Measurements from ENCODE around the gene OLFML2A. TPM values are rescaled to one million over a fixed set of nuclear protein-coding genes. Genes with fewer than 3 reads are reported as not detected.
"Not testable (repeated sequence)": the region's sequence is repeated elsewhere in the genome, so short reads cannot be mapped to it uniquely, and the experiment has no call there.

OLFML2A gene
- total RNA-seq, 1 donor from 2014 or later = not detected

- Mint-ChIP-seq H3K27me3 (peaks cover 8% of the 10 kb centered on the region), H3K9me3 (no peaks in the 10 kb centered on the region), H3K27ac (no peak overlapping the region), H3K4me1 (peaks cover 13% of the 10 kb centered on the region), H3K36me3 (ENCODE audit: low read depth) (no peaks in the 10 kb centered on the region), H3K4me3 (no peak overlapping the region)
- intact Hi-C loops (cut with micrococcal nuclease) = no loop called here
- no peak for DNase-seq
Observed at GRCh38 chr9:124820698-124821623, 44.0 kb downstream of the OLFML2A start.

DNA sequence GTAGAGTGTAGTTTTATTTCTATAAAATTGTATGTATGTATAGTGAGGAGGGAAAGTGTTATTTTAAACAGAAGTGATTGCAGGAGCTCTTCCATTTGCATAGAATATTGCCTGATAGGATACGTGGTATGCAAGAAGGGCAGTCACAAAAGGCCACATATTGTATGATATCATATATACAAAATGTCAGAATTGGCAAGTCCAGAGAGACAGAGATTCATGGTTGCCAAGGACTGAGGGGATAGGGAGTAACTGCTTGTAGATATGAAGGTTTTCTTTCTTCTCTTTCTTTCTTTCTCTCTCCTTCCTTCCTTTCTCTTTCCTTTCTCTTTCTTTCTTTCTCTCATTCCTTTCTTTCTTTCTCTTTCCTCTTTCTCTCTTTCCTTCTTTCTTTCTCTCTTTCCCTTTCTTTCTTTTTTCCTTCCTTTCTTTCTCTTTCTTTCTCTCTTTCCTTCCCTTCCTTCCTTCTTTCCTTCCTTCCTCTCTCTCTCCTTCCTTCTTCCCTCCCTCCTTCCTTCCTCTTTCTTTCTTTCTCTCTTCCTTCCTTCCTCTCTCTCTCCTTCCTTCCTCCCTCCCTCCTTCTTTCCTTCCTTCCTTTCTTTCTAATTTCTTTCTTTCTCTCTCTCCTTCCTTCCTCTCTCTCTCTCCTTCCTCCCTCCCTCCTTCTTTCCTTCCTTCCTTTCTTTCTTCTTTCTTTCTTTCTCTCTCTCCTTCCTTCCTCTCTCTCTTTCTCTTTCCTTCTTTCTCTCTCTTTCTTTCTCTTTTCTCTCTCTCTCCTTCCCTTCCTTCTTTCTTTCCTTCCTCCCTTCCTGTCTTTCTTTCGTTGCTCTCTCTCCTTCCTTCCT, 51.8 kb downstream of the OLFML2A start:
- no peak for DNase-seq
- no peaks in the 10 kb centered on the region for H3K4me1 Mint-ChIP-seq
- peaks cover 8% of the 10 kb centered on the region for H3K27me3 Mint-ChIP-seq
- H3K36me3 Mint-ChIP-seq (ENCODE audit: low read depth) = no peaks in the 10 kb centered on the region
- H3K4me3 Mint-ChIP-seq = no peak overlapping the region
- H3K27ac Mint-ChIP-seq = no peak overlapping the region
- intact Hi-C loops (cut with micrococcal nuclease) = no loop called here
- no peaks in the 10 kb centered on the region for H3K9me3 Mint-ChIP-seq

DNA sequence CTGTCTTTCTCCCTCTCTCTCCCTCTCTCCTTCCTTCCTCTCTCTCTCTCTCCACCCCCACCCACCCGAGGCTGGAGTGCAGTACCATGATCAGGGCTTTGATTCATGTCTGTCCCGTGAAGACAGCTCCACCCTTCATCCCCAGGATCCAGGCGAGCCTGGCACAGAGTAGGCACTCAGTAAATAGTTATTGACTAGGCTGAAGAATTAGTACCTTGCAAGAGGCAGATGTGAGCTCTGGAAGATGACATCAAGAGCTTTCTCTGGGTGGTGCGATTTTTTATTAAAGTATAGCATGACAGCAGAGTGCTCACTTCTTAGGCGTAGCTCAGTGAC, 52.4 kb downstream of the OLFML2A start:
- no peaks in the 10 kb centered on the region for H3K36me3 Mint-ChIP-seq (ENCODE audit: low read depth)
- no peak overlapping the region for H3K4me3 Mint-ChIP-seq
- H3K4me1 Mint-ChIP-seq = no peaks in the 10 kb centered on the region
- peaks cover 7% of the 10 kb centered on the region for H3K27me3 Mint-ChIP-seq
- intact Hi-C loops (cut with micrococcal nuclease) = no loop called here
- H3K27ac Mint-ChIP-seq = no peak overlapping the region
- DNase-seq = no peak
- H3K9me3 Mint-ChIP-seq = no peaks in the 10 kb centered on the region

DNA sequence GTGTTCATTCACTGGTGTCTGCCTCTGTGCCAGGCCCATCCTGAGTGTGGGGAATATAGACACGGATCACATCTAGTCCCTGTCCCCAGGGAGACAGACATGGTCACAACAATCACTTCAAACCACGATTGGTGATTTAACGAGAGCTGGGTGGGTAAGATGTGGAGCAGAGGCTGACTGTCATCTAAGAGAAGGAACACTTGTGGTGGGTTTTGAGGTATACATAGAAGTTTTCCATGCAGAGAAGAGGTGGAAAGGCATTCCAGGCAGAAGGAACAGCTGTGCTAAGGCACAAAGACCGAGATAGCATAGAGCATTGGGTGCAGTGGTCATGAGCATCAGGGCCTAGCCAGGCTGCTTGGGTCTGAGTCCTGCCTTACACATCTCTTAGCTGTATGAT, 53.7 kb downstream of the OLFML2A start:
- Mint-ChIP-seq H3K27me3 (peaks cover 3% of the 10 kb centered on the region), H3K4me3 (no peak overlapping the region), H3K27ac (no peak overlapping the region), H3K4me1 (no peaks in the 10 kb centered on the region), H3K9me3 (no peaks in the 10 kb centered on the region), H3K36me3 (ENCODE audit: low read depth) (no peaks in the 10 kb centered on the region)
- DNase-seq = no peak
- intact Hi-C loops (cut with micrococcal nuclease) = no loop called here

DNA sequence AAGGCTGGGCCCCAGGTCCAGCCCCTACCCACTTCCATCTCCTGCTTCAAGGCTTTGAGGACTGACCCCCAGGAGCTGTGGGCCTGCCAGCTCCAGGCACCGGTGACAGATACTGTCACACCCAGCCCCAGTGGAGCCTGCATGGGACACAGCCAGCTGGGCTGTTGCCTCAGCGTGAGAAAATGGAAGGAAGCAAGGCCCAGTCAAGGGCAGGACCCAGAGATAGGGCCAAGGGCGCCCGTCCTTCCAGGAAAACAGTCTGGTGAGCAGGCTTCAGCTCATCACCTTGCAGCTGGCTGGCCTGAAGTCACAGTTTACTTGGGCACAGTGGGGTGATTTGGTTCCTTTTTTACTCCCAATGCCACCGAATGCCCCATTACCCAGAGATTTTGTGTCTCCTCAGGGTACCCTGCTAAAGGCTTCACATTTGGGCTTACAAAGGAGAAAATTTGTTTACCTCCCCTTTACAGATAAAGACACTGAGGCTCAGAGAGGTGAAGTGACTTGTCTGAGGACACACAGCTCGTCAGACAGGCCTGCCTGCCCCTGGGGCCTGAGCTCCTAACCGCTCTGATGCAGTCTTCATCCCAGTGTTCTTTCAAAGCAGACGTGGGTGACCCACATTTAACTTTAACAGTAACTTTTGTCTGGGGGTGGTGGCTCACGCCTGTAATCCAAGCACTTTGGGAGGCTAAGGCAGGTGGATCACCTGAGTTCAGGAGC, 54.9 kb downstream of the OLFML2A start:
- intact Hi-C loops (cut with micrococcal nuclease) = no loop called here

DNA sequence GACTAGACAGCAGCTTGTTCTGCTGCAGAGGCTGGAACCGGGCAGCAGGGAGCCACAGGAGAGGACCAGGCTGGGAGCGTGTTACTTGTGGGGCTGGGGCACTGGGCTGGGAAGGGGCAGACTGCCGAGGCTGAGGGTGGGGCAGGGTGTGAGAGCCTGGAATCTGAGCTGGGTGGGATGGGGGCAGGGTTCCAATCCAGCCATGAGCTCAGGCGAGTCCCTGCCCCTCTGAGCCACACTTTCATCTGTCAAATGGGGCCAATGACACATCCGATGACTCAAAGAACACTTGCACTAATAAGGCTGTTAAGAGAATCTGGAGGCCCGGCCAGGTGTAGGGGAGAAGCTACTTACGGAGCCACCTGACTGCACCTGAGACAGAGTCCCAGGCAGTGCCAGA, 57.7 kb downstream of the OLFML2A start:
- H3K27me3 Mint-ChIP-seq = peaks cover 10% of the 10 kb centered on the region
- no peak for DNase-seq
- H3K4me1 Mint-ChIP-seq = no peaks in the 10 kb centered on the region
- H3K27ac Mint-ChIP-seq = no peak overlapping the region
- no peak overlapping the region for H3K4me3 Mint-ChIP-seq
- no peaks in the 10 kb centered on the region for H3K9me3 Mint-ChIP-seq
- intact Hi-C loops (cut with micrococcal nuclease) = no loop called here
- H3K36me3 Mint-ChIP-seq (ENCODE audit: low read depth) = no peaks in the 10 kb centered on the region

More for the DNA sequence above, 54.9 kb downstream of the OLFML2A start:
- H3K36me3 Mint-ChIP-seq (ENCODE audit: low read depth) = no peaks in the 10 kb centered on the region
- peaks cover 3% of the 10 kb centered on the region for H3K27me3 Mint-ChIP-seq
- no peak overlapping the region for H3K27ac Mint-ChIP-seq
- no peak for DNase-seq
- H3K4me3 Mint-ChIP-seq = no peak overlapping the region
- H3K9me3 Mint-ChIP-seq = no peaks in the 10 kb centered on the region
- H3K4me1 Mint-ChIP-seq = no peaks in the 10 kb centered on the region

GRCh38 chr9:124835026-124835557, 58.2 kb downstream of the OLFML2A start:
- Mint-ChIP-seq H3K27ac (no peak overlapping the region), H3K36me3 (ENCODE audit: low read depth) (no peaks in the 10 kb centered on the region), H3K27me3 (peaks cover 10% of the 10 kb centered on the region), H3K4me1 (no peaks in the 10 kb centered on the region), H3K9me3 (no peaks in the 10 kb centered on the region), H3K4me3 (no peak overlapping the region)
- intact Hi-C loops (cut with micrococcal nuclease) = no loop called here
- no peak for DNase-seq

- DNase-seq; H3K9me3 Mint-ChIP-seq; H3K4me1 Mint-ChIP-seq; H3K27ac Mint-ChIP-seq; H3K4me3 Mint-ChIP-seq; intact Hi-C loops (cut with micrococcal nuclease); H3K36me3 Mint-ChIP-seq (ENCODE audit: low read depth): not testable (repeated sequence)
- peaks cover 10% of the 10 kb centered on the region for H3K27me3 Mint-ChIP-seq
Observed at GRCh38 chr9:124838132-124838531, 61.2 kb downstream of the OLFML2A start.

DNA sequence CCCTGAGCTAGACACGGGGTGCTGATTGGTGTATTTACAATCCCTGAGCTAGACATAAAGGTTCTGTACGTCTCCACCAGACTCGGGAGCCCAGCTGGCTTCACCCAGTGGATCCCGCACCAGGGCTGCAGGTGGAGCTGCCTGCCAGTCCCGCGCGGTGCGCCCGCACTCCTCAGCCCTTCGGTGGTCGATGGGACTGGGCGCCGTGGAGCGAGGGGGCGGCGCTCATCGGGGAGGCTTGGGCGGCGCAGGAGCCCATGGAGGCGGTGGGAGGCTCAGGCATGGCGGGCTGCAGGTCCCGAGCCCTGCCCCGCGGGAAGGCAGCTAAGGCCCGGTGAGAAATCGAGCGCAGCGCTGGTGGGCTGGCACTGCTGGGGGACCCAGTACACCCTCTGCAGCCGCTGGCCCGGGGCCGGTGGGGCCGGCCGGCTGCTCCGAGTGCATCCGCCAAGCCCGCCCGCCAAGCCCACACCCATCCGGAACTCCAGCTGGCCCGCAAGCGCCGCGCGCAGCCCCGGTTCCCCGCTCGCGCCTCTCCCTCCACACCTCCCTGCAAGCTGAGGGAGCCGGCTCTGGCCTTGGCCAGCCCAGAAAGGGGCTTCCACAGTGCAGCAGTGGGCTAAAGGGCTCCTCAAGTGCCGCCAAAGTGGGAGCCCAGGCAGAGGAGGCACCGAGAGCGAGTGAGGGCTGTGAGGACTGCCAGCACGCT, 61.8 kb downstream of the OLFML2A start:
- peaks cover 10% of the 10 kb centered on the region for H3K27me3 Mint-ChIP-seq
- H3K4me3 Mint-ChIP-seq; intact Hi-C loops (cut with micrococcal nuclease); H3K36me3 Mint-ChIP-seq (ENCODE audit: low read depth); H3K9me3 Mint-ChIP-seq; DNase-seq; H3K4me1 Mint-ChIP-seq; H3K27ac Mint-ChIP-seq: not testable (repeated sequence)

DNA sequence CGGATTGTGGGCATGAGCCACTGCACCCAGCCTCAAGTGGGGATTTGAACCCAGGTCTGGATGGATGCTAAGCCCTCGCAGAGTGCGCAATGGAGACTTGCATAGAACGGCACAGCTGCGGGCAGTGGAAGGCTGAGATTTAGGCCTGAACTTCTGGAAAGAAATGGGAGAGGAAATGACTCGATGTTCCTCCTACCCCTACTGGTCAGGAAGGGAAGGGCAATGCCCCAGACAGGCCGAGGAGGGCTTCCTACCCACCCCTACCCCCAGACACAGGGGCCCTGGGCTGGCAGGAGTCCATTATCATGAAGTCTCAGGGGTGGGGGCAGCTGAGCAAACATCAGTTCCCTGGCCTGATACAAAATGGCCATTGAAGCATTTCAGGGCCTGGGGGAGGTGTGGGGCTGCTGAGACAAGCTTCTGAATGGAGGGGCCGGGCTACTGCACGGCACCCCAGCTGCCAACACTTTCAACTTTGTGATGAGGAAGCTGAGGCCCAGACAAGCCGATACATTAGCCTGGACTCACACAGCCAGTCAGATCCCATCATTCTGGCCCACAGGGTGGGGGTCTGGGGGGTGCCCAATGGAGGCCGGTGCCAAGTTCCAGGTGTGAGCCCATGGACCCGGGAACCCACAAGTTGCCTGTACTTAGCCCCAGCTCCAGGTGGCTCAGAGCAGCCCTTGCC, 62.8 kb downstream of the OLFML2A start:
- intact Hi-C loops (cut with micrococcal nuclease) = no loop called here
- Mint-ChIP-seq H3K27me3 (peaks cover 10% of the 10 kb centered on the region), H3K9me3 (no peaks in the 10 kb centered on the region), H3K4me1 (no peaks in the 10 kb centered on the region), H3K4me3 (no peak overlapping the region), H3K27ac (no peak overlapping the region), H3K36me3 (ENCODE audit: low read depth) (no peaks in the 10 kb centered on the region)
- DNase-seq = no peak

GRCh38 chr9:124840300-124840833, 63.4 kb downstream of the OLFML2A start:
- no peaks in the 10 kb centered on the region for H3K36me3 Mint-ChIP-seq (ENCODE audit: low read depth)
- H3K4me3 Mint-ChIP-seq = no peak overlapping the region
- H3K4me1 Mint-ChIP-seq = no peaks in the 10 kb centered on the region
- H3K27ac Mint-ChIP-seq = no peak overlapping the region
- no peaks in the 10 kb centered on the region for H3K9me3 Mint-ChIP-seq
- intact Hi-C loops (cut with micrococcal nuclease) = no loop called here
- no peak for DNase-seq
- peaks cover 10% of the 10 kb centered on the region for H3K27me3 Mint-ChIP-seq

DNA sequence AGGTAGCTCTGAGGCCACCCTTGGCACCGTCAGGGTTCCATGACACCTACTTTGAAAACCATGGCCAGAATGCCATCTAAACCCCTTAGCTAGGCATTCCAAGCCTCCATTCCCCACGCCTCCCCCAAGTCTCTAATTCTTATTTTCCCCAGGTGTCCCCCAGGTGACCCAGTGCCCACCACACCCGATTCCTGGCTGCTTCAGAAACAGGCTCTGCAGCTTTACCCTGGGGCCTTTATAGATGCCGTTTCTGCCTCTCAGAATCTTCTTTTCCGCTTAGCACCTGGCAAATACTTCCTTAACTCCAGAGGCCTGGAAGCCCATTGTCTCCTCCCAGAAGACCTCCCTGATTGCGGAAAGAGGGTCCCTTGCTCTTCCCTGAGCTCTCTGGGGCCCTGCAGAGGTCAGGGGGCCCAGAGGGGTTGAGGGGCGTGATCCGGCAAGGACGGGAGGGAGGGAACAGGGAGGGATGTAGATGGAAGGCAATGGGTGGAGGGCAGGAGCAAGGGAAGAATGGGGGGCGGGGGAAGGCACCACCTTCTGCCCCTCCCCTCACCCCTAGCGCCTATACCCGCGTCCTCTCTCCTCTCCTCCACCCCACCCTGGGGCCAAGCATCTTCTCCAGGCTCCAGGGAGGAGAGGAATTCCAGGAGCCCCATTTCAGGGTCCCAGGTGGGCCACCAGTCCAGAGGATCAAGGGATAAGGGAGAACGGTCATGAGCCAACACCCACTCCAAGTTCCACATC, 64.3 kb downstream of the OLFML2A start:
- no peak for DNase-seq
- Mint-ChIP-seq H3K27ac (no peak overlapping the region), H3K27me3 (peaks cover 10% of the 10 kb centered on the region), H3K4me1 (no peaks in the 10 kb centered on the region), H3K36me3 (ENCODE audit: low read depth) (no peaks in the 10 kb centered on the region), H3K9me3 (no peaks in the 10 kb centered on the region), H3K4me3 (no peak overlapping the region)
- intact Hi-C loops (cut with micrococcal nuclease) = no loop called here
